SH-SY5Y (cell line): Measurements from ENCODE around the gene PHF1.

Experiments used
- GATA2 ChIP-seq: IDR thresholded peaks from 2 replicates; pipeline ENCODE4 v1.6.1; 2011; ENCODE audit warnings: mild to moderate bottlenecking, low read depth, low read length
- GATA3 ChIP-seq: IDR thresholded peaks from 2 replicates; pipeline ENCODE4 v1.6.1; 2011; ENCODE audit warnings: low read depth, mild to moderate bottlenecking, low read length, moderate library complexity

- no peak for TF ChIP-seq GATA2
- no peak for TF ChIP-seq GATA3
These were observed 20.0 kb upstream of the PHF1 start for GRCh38 chr6:33390767-33391277.
